Mesenchymal stem cell (in vitro differentiated cells and primary cell): ENCODE measurements around the gene SRL.

Experiments used
- DNase-seq: peaks from one replicate; pipeline ENCODE4 v3.0.0-alpha.2; 2013
- H2AFZ ChIP-seq: one replicate; pipeline ENCODE4 v1.6.1; 2013; ENCODE audit warnings: low read depth, mild to moderate bottlenecking, control low read depth, inconsistent platforms, low read length, moderate library complexity
- H2AK5ac ChIP-seq: 2 replicates; pipeline ENCODE4 v1.6.1; 2013; ENCODE audit warnings: low read length, moderate library complexity, mild to moderate bottlenecking, inconsistent platforms; ENCODE audit not compliant: severe bottlenecking
- H2BK120ac ChIP-seq: one replicate; pipeline ENCODE4 v1.6.1; 2013; ENCODE audit warnings: low read depth, mild to moderate bottlenecking, inconsistent platforms, low read length, moderate library complexity
- H2BK12ac ChIP-seq, 2 experiments: one replicate each; pipeline ENCODE4 v1.6.1; 2013; ENCODE audit warnings: inconsistent platforms in 2 of 2, low read length in 2 of 2, mild to moderate bottlenecking in 2 of 2, moderate library complexity in 2 of 2, control low read depth in 1 of 2
- H2BK15ac ChIP-seq: one replicate; pipeline ENCODE4 v1.6.1; 2013; ENCODE audit warnings: mild to moderate bottlenecking, low read depth, inconsistent platforms; ENCODE audit not compliant: poor library complexity, severe bottlenecking
- H2BK5ac ChIP-seq: 2 replicates; pipeline ENCODE4 v1.6.1; 2013; ENCODE audit warnings: low read depth, mild to moderate bottlenecking, low read length, control low read depth, inconsistent platforms; ENCODE audit not compliant: poor library complexity, severe bottlenecking
- H3K14ac ChIP-seq, 2 experiments: one replicate each; pipeline ENCODE4 v1.6.1; 2013; ENCODE audit warnings: inconsistent platforms in 2 of 2, low read length in 2 of 2, control low read depth in 1 of 2, mild to moderate bottlenecking in 1 of 2, moderate library complexity in 1 of 2
- H3K18ac ChIP-seq, 2 experiments: one replicate each; pipeline ENCODE4 v1.6.1; 2013; ENCODE audit warnings: inconsistent platforms in 2 of 2, low read length in 2 of 2, control low read depth in 1 of 2, low read depth in 1 of 2, mild to moderate bottlenecking in 1 of 2
- H3K23ac ChIP-seq, 2 experiments: one replicate each; pipeline ENCODE4 v1.6.1; 2013; ENCODE audit warnings: inconsistent platforms in 2 of 2, low read length in 2 of 2, mild to moderate bottlenecking in 2 of 2, moderate library complexity in 2 of 2, control low read depth in 1 of 2
- H3K27ac ChIP-seq: 2 replicates; pipeline ENCODE4 v1.5.1; 2013; ENCODE audit warnings: mild to moderate bottlenecking, moderate library complexity, low read length, control low read depth, inconsistent platforms; ENCODE audit not compliant: poor library complexity, severe bottlenecking
- H3K27me3 ChIP-seq, 2 experiments: 2 replicates each; pipeline versions ENCODE4 v1.6.1 to v1.7.0; 2013; ENCODE audit warnings: low read length in 2 of 2, mild to moderate bottlenecking in 2 of 2, moderate library complexity in 2 of 2, control low read depth in 1 of 2, inconsistent platforms in 1 of 2; ENCODE audit not compliant: control insufficient read depth in 1 of 2, insufficient read depth in 1 of 2
- H3K36me3 ChIP-seq, 2 experiments: 2 replicates each; pipeline versions ENCODE4 v1.6.1 to v1.7.0; 2013; ENCODE audit warnings: low read length in 2 of 2, control low read depth in 1 of 2, inconsistent platforms in 1 of 2, low read depth in 1 of 2, mild to moderate bottlenecking in 1 of 2; ENCODE audit not compliant: insufficient read depth in 2 of 2, control insufficient read depth in 1 of 2
- H3K4ac ChIP-seq, 2 experiments: one replicate each; pipeline ENCODE4 v1.6.1; 2013; ENCODE audit warnings: inconsistent platforms in 2 of 2, low read length in 2 of 2, mild to moderate bottlenecking in 2 of 2, moderate library complexity in 2 of 2, control low read depth in 1 of 2, low read depth in 1 of 2
- H3K4me1 ChIP-seq: 2 replicates; pipeline ENCODE4 v1.6.1; 2013; ENCODE audit warnings: low read depth, low read length, control low read depth; ENCODE audit not compliant: control insufficient read depth, insufficient read depth
- H3K4me2 ChIP-seq: 2 replicates; pipeline ENCODE4 v1.6.1; 2013; ENCODE audit warnings: low read length, mild to moderate bottlenecking, inconsistent platforms; ENCODE audit not compliant: poor library complexity, severe bottlenecking
- H3K4me3 ChIP-seq, 2 experiments: 2 replicates each; pipeline versions ENCODE4 v1.5.1 to v1.7.0; 2013; ENCODE audit warnings: low read length in 2 of 2, mild to moderate bottlenecking in 2 of 2, control low read depth in 1 of 2, low read depth in 1 of 2; ENCODE audit not compliant: insufficient read depth in 1 of 2
- H3K79me1 ChIP-seq: replicated peaks from 2 replicates; pipeline ENCODE4 v1.6.1; 2013; ENCODE audit warnings: mild to moderate bottlenecking, control low read depth, low read length, inconsistent platforms; ENCODE audit not compliant: poor library complexity, severe bottlenecking
- H3K9ac ChIP-seq: 2 replicates; pipeline ENCODE4 v1.7.0; 2013; ENCODE audit warnings: mild to moderate bottlenecking, low read length, moderate library complexity
- H3K9me3 ChIP-seq: 2 replicates; pipeline ENCODE4 v1.7.0; 2013; ENCODE audit warnings: mild to moderate bottlenecking, low read length; ENCODE audit not compliant: control insufficient read depth
- H4K8ac ChIP-seq: one replicate; pipeline ENCODE4 v1.6.1; 2013; ENCODE audit warnings: inconsistent platforms, mild to moderate bottlenecking, low read length, moderate library complexity
- H4K91ac ChIP-seq: one replicate; pipeline ENCODE4 v1.6.1; 2013; ENCODE audit warnings: mild to moderate bottlenecking, low read length, inconsistent platforms
- WGBS: methylation state at CpG from one replicate; pipeline ENCODE4 v1.1.7; 2013; ENCODE audit warnings: mixed read lengths; 5-methylcytosine and 5-hydroxymethylcytosine counted together

SRL gene

GRCh38 chr16:4233431-4233830 lies 8.4 kb downstream of the SRL start:
- Histone ChIP-seq H2BK5ac (no peak overlapping the region), H3K27ac (no peak overlapping the region), H2BK12ac (no peak overlapping the region), H3K4ac (no peak overlapping the region), H3K27me3 (peaks cover 11 to 35% of the 10 kb centered on the region in 2 experiments), H3K4me1 (no peaks in the 10 kb centered on the region), H3K9me3 (no peaks in the 10 kb centered on the region), H3K79me1 (no peaks in the 10 kb centered on the region), H3K23ac (no peak overlapping the region), H3K9ac (no peak overlapping the region), H3K4me3 (no peak overlapping the region), H3K36me3 (no peaks in the 10 kb centered on the region), H4K8ac (no peak overlapping the region), H3K14ac (no peak overlapping the region), H2BK120ac (no peak overlapping the region), H4K91ac (no peak overlapping the region), H2AFZ (no peak overlapping the region), H3K4me2 (no peak overlapping the region), H2AK5ac (no peak overlapping the region), H3K18ac (no peak overlapping the region), H2BK15ac (no peak overlapping the region)
- WGBS: 79% methylated on average over 3 of the region's 4 CpGs
- no peak for DNase-seq

GRCh38 chr16:4232541-4233386 lies 9.1 kb downstream of the SRL start:
- H3K79me1 ChIP-seq: no peaks in the 10 kb centered on the region
- DNase-seq: no peak
- H4K8ac ChIP-seq: no peak overlapping the region
- H3K4ac ChIP-seq: no peak overlapping the region
- peaks cover 11 to 29% of the 10 kb centered on the region in 2 experiments for H3K27me3 ChIP-seq
- no peak overlapping the region for H3K27ac ChIP-seq
- no peak overlapping the region for H4K91ac ChIP-seq
- H2AFZ ChIP-seq: no peak overlapping the region
- H2BK15ac ChIP-seq: no peak overlapping the region
- H3K4me3 ChIP-seq: no peak overlapping the region
- no peak overlapping the region for H3K23ac ChIP-seq
- no peaks in the 10 kb centered on the region for H3K9me3 ChIP-seq
- no peak overlapping the region for H3K9ac ChIP-seq
- WGBS: 93% methylated on average over 12 of the region's 14 CpGs
- H3K4me2 ChIP-seq: no peak overlapping the region
- no peak overlapping the region for H3K14ac ChIP-seq
- no peak overlapping the region for H2AK5ac ChIP-seq
- no peak overlapping the region for H2BK120ac ChIP-seq
- H2BK5ac ChIP-seq: no peak overlapping the region
- H3K18ac ChIP-seq: no peak overlapping the region
- H3K36me3 ChIP-seq: no peaks in the 10 kb centered on the region
- H3K4me1 ChIP-seq: no peaks in the 10 kb centered on the region
- H2BK12ac ChIP-seq: no peak overlapping the region

- Histone ChIP-seq H3K4ac (no peak overlapping the region), H2BK5ac (no peak overlapping the region), H4K91ac (no peak overlapping the region), H3K4me1 (no peaks in the 10 kb centered on the region), H2AK5ac (no peak overlapping the region), H2BK12ac (no peak overlapping the region), H3K79me1 (no peaks in the 10 kb centered on the region), H3K36me3 (no peaks in the 10 kb centered on the region), H2BK15ac (no peak overlapping the region), H3K14ac (no peak overlapping the region), H3K4me2 (no peak overlapping the region), H3K18ac (no peak overlapping the region), H3K27me3 (peaks cover 11 to 28% of the 10 kb centered on the region in 2 experiments), H4K8ac (no peak overlapping the region), H3K27ac (no peak overlapping the region), H2BK120ac (no peak overlapping the region), H2AFZ (no peak overlapping the region), H3K9me3 (peaks cover 5% of the 10 kb centered on the region), H3K23ac (no peak overlapping the region), H3K9ac (no peak overlapping the region), H3K4me3 (no peak overlapping the region)
- no peak for DNase-seq
- 92% methylated on average over 11 of the region's 11 CpGs for WGBS
Measured at GRCh38 chr16:4231886-4232285, 10.0 kb downstream of the SRL start.

GRCh38 chr16:4231367-4231766 lies 10.5 kb downstream of the SRL start:
- Histone ChIP-seq H2BK15ac (no peak overlapping the region), H3K4me2 (no peak overlapping the region), H2BK120ac (no peak overlapping the region), H2BK5ac (no peak overlapping the region), H3K4me1 (no peaks in the 10 kb centered on the region), H2AFZ (no peak overlapping the region), H3K79me1 (no peaks in the 10 kb centered on the region), H3K9me3 (peaks cover 7% of the 10 kb centered on the region), H3K27me3 (peaks cover 11 to 28% of the 10 kb centered on the region in 2 experiments), H3K14ac (no peak overlapping the region), H3K4me3 (no peak overlapping the region), H2BK12ac (no peak overlapping the region), H3K23ac (no peak overlapping the region), H2AK5ac (no peak overlapping the region), H4K91ac (no peak overlapping the region), H3K18ac (no peak overlapping the region), H3K4ac (no peak overlapping the region), H3K27ac (no peak overlapping the region), H3K36me3 (no peaks in the 10 kb centered on the region), H3K9ac (no peak overlapping the region), H4K8ac (no peak overlapping the region)
- no peak for DNase-seq
- 79% methylated on average over 10 of the region's 10 CpGs for WGBS
